Lower leg skin (tissue), 4 donors: ENCODE results near the gene DLGAP1. TPM values are rescaled to one million over a fixed set of nuclear protein-coding genes. Genes with fewer than 3 reads are reported as not detected.

ENCODE experiments used
- DNase-seq, 2 donors: peaks; one replicate each; pipeline ENCODE4 v3.0.0-alpha.2; 2019; ENCODE audit warnings: low spot score in 2 of 2
- H3K4me3 ChIP-seq: fragments of 200-600 bp; sonication (generic); 2 replicates; pipeline ENCODE4 v1.5.1; 2017; ENCODE audit warnings: mild to moderate bottlenecking, low read depth; ENCODE audit not compliant: poor library complexity, severe bottlenecking
- POLR2A ChIP-seq, 2 donors: fragments of 450-650 bp; IDR thresholded peaks; one replicate each; pipeline ENCODE4 v1.6.1; 2016 to 2017; ENCODE audit warnings: antibody characterized with exemption in 2 of 2, mild to moderate bottlenecking in 1 of 2, moderate library complexity in 1 of 2
- WGBS, 2 donors: methylation state at CpG; one replicate each; pipeline ENCODE4 v1.1.5; 2018; 5-methylcytosine and 5-hydroxymethylcytosine counted together
- intact Hi-C: fragments of 100-400 bp; cut with DNase I; formaldehyde crosslinking; loops from one replicate; pipeline ENCODE4 v1.15.0; 2023; ENCODE audit warnings: low total_unique reads
- total RNA-seq, 4 donors: library from RNA; depleted of rRNA; stranded (reverse); fragments of >200 nt; gene quantifications; one replicate each; pipeline ENCODE4 v1.1.0, GENCODE V29; 2016
- TF ChIP-seq, protein P1 (sequence below), 3 donors: fragments of 450-650 bp; IDR thresholded peaks; one replicate each; pipeline ENCODE4 v1.5.1; 2016; ENCODE audit warnings: antibody characterized with exemption in 3 of 3, mild to moderate bottlenecking in 3 of 3, moderate library complexity in 2 of 3

DLGAP1 gene
- total RNA-seq, 4 donors from 2014 or later, result 0.34 to 1.3 (median 0.82) TPM

DNA sequence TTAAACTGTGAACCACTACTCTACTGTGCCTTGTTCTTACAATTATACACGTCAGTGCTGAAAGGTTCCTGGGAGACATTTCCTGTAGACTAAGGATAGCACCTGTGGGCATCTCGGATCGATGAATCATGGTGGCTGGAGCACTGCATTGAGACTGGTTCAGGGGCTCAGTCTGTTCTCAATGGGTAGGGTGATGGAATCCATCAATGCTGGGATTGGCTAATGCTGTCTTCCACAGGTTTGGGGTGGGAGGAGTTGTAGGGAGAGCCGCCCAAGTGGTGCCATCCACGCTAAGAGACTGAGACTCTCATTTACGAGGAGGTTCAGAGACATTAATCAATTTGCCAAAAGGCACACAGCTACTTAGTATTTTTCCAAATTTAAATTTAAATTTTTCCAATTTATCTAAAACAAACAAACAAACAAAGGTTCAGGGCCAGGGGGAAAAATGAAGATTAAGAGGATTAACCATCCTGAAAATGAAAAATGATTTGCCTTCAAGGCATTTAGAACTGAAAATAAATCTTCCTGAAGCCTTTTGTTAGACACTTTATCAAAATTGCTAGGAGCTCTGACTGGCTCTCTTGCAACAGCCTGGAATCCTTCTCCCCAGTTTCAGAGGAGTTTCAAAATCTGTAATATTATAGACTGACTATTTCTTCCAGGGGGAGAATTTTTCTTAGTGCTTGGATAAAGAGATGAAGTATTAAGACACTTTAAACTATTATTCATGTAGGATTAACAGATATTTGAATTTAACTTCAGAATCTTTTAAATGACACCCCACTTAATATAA lies 645.9 kb downstream of the DLGAP1 start:
- WGBS, 2 donors, result 74 to 81% methylated on average over 6 of the region's 6 CpGs
- intact Hi-C loops, result no loop called here

DNA sequence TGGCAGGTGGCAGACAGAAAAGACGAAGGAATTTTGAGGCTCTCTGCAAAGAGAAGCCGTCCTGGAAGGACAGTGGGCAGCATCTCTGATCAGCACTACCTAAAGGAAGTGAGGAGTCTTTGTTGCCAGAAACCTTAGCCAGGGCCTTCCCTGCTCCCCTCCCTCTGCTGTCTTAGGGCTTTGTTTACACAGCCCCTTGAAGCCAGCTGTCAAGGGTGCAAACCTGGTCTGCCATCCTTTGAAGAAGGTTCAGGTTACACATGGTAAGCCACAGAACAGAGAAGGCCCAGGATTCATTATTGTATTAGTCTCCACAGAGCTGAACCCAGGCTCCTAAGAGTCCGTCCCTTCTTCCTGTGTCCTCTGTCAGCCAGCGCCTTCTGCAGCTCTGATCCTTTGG lies 648.5 kb downstream of the DLGAP1 start:
- 81 to 91% methylated on average over 4 of the region's 4 CpGs for WGBS, 2 donors
- DNase-seq, result no peak
- intact Hi-C loops, result no loop called here
- no peak overlapping the region for H3K4me3 ChIP-seq
- TF ChIP-seq POLR2A (IDR thresholded peaks at IDR 0.05), result no peak
- TF ChIP-seq, protein P1, sequence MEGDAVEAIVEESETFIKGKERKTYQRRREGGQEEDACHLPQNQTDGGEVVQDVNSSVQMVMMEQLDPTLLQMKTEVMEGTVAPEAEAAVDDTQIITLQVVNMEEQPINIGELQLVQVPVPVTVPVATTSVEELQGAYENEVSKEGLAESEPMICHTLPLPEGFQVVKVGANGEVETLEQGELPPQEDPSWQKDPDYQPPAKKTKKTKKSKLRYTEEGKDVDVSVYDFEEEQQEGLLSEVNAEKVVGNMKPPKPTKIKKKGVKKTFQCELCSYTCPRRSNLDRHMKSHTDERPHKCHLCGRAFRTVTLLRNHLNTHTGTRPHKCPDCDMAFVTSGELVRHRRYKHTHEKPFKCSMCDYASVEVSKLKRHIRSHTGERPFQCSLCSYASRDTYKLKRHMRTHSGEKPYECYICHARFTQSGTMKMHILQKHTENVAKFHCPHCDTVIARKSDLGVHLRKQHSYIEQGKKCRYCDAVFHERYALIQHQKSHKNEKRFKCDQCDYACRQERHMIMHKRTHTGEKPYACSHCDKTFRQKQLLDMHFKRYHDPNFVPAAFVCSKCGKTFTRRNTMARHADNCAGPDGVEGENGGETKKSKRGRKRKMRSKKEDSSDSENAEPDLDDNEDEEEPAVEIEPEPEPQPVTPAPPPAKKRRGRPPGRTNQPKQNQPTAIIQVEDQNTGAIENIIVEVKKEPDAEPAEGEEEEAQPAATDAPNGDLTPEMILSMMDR (IDR thresholded peaks at IDR 0.05), result no peak

More for the DNA sequence above, 645.9 kb downstream of the DLGAP1 start:
- H3K4me3 ChIP-seq, result no peak overlapping the region
- no peak for TF ChIP-seq POLR2A (IDR thresholded peaks at IDR 0.05)
- TF ChIP-seq, protein P1 (IDR thresholded peaks at IDR 0.05), result no peak
- DNase-seq, result no peak

DNA sequence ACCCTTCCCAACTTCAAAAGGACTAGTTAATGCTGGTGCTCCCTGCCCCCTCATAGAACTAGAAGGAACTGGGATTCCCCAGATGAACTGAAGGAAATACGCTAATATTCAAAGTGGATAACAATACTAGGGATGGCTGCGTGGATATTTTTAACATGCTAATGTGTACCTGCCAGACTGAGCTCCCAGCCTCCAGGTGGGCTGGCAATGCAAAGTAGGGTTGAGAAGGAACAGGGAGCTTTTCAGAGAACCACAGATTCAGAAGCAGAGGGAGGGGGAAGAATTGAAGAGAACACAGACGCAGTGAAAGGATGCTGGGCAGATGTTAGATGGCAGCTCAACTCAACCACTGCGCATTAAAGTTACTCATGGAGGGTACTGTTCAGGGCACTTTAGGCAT lies 650.8 kb downstream of the DLGAP1 start:
- no peak for DNase-seq
- 80 to 85% methylated on average over 4 of the region's 4 CpGs for WGBS, 2 donors
- TF ChIP-seq POLR2A (IDR thresholded peaks at IDR 0.05), result no peak
- TF ChIP-seq, protein P1 (IDR thresholded peaks at IDR 0.05), result no peak
- intact Hi-C loops, result no loop called here
- no peak overlapping the region for H3K4me3 ChIP-seq

DNA sequence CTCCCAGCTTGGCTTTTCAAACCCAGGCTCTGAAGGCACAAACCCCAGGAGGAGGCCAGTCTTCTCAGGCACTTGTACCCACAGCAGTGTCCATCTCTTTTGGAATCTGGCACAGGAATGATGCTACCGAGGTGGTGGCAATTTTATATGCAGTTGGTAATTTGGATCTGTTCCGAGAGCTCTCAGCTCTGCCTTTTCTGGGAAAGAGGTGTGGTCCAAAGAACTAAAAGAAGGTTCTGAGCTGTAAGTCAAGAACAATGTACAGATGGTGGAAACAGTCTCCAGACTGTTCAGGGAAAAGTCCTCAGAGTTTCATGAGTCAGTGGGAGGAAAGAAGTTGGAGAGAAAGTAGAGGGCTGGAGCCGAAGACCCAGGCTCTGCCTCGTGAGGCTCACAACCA lies 651.8 kb downstream of the DLGAP1 start:
- intact Hi-C loops, result no loop called here
- no peak for DNase-seq
- H3K4me3 ChIP-seq, result no peak overlapping the region
- WGBS, 2 donors, result 69 to 78% methylated on average over 4 of the region's 4 CpGs
- no peak for TF ChIP-seq POLR2A (IDR thresholded peaks at IDR 0.05)
- TF ChIP-seq, protein P1 (IDR thresholded peaks at IDR 0.05), result no peak

DNA sequence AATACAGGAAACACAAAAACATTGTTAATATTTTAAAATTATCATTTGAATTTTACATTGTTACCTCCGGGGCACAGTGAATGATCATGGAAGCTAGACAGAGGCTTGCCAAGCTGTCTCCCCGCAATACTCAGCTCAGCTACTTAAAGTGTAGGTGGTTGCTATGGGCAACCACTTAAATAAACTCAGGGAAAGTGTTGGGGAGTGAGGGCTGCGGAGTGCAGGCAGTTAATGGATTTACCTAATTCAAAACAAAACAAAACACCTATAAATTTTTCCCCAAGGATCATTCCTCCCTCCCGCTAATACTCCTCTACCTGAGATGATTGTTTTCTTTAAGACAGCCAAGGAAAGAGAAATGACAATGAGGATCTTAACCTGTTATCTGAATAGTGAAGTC lies 655.6 kb downstream of the DLGAP1 start:
- intact Hi-C loops, result no loop called here
- 44 to 54% methylated on average over 4 of the region's 4 CpGs for WGBS, 2 donors
- TF ChIP-seq POLR2A (IDR thresholded peaks at IDR 0.05), result no peak
- TF ChIP-seq, protein P1 (IDR thresholded peaks at IDR 0.05), result no peak
- DNase-seq, result no peak
- H3K4me3 ChIP-seq, result no peak overlapping the region

DNA sequence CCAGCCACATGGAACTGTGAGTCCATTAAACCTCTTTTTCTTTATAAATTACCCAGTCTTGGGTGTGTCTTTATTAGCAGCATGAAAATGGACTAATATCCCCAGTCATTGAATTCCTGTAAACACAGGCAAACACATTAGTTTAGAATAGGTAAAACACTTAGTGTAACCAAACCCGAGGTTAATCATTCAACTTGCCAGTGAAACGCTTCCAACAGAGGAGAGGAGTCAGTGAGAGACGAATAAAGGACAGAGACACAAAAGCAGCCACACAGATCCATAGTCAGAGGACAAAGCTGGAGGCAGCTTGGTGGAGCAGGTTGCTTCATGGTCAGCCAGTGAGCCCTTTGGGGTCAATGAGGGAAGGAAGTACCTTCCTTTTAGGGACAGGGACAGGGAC lies 657.1 kb downstream of the DLGAP1 start:
- H3K4me3 ChIP-seq, result no peak overlapping the region
- no peak for DNase-seq
- TF ChIP-seq, protein P1 (IDR thresholded peaks at IDR 0.05), result no peak
- TF ChIP-seq POLR2A (IDR thresholded peaks at IDR 0.05), result no peak
- WGBS, 2 donors, result 96 to 97% methylated on average over 3 of the region's 3 CpGs
- intact Hi-C loops, result no loop called here
